Measurements from ENCODE around the gene SH3BP4. TPM values are rescaled to one million over a fixed set of nuclear protein-coding genes. Genes with fewer than 3 reads are reported as not detected.
A peak's percentile ranks its signal among the peaks of the same experiment; 100 is the strongest.

The SH3BP4 gene
- total and polyA plus RNA-seq, 2 of the 13 experiments (the other 11 are each of a cell fraction or from before 2014, with no cell fraction given): 34.6 to 99.1 TPM

DNA sequence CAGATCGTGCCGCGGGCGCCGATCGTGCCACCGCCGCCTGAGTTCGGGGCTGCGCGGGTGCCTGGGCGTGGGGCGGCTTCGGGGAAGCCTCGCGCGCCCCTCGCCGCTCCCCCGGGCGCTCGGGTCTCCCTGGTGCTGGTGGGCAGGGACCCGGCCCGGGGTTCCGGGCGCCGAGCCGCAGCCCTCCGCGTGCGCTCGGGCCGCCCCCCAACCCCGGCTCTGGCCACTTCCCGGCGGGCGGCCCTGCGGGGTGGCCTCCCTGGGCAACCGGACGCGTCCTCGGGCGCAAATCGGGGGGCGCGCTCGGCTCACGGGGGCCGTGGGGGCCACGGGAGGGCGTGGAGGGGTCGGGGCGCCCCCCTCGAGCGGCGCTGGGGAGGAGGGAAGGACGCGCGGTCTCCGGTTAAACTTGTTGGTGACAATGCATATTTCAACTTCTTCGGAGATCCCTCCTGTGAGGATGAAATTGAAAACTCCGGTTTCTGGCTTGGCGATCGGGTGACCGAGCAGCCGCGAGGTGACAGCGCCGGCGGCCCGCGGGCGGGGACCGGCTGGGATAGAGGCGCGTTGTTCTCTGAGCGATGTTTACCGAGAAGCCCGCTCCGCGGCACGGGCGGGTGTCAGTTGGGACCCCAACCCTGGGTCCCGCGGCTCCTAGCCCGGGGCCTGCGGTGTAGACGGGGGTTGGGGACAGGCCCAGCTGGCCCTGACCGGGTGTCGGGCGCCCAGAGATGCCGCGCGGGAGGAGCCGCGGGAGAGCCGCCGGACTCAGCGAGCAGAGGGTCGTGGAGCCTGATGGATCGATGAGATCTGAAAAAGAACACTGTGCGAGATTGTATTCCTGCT lies 676 bp downstream of the SH3BP4 start (continued):
- TF ChIP-seq, protein P1, sequence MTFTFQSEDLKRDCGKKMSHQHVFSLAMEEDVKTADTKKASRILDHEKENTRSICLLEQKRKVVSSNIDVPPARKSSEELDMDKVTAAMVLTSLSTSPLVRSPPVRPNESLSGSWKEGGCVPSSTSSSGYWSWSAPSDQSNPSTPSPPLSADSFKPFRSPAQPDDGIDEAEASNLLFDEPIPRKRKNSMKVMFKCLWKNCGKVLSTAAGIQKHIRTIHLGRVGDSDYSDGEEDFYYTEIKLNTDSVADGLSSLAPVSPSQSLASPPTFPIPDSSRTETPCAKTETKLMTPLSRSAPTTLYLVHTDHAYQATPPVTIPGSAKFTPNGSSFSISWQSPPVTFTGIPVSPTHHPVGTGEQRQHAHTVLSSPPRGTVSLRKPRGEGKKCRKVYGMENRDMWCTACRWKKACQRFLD (CRISPR knock-in tag; IDR thresholded peaks at IDR 0.05; ENCODE audit: borderline replicate concordance): no peak; the same call in 1 of the 2 replicates
- TF ChIP-seq THAP9 (CRISPR knock-in tag; IDR thresholded peaks at IDR 0.05; ENCODE audit: borderline replicate concordance) (peak; percentile 3; the same call in 1 of the 2 replicates), HIVEP1 (CRISPR knock-in tag; IDR thresholded peaks at IDR 0.05) (peak; percentile 52; the same call in 1 of the 2 replicates), ZSCAN21 (CRISPR knock-in tag; IDR thresholded peaks at IDR 0.05; ENCODE audit: borderline replicate concordance) (0 out of 2 replicates have a peak, but pooled peaks have one; percentile 22), ZNF567 (CRISPR knock-in tag; IDR thresholded peaks at IDR 0.05; ENCODE audit: borderline replicate concordance) (no peak), RARA (CRISPR knock-in tag; IDR thresholded peaks at IDR 0.05) (no peak), ZNF317 (CRISPR knock-in tag; IDR thresholded peaks at IDR 0.05) (no peak), GABPA (IDR thresholded peaks at IDR 0.05; ENCODE audit: low read depth, low read length) (no peak), GABPA (CRISPR knock-in tag; IDR thresholded peaks at IDR 0.05; ENCODE audit: low read depth) (no peak), ZNF543 (CRISPR knock-in tag; IDR thresholded peaks at IDR 0.05) (no peak; the same call in 1 of the 2 replicates), SNAI1 (CRISPR knock-in tag; IDR thresholded peaks at IDR 0.05; ENCODE audit: borderline replicate concordance) (no peak), ZNF570 (CRISPR knock-in tag; IDR thresholded peaks at IDR 0.05; ENCODE audit: borderline replicate concordance) (0 out of 2 replicates have a peak, but pooled peaks have one; percentile 64), HMGXB4 (CRISPR knock-in tag; IDR thresholded peaks at IDR 0.05; ENCODE audit: borderline replicate concordance in 1 of 2, low read depth in 1 of 2) (no peak), ZFP1 (CRISPR knock-in tag; IDR thresholded peaks at IDR 0.05) (no peak), PRDM4 (CRISPR knock-in tag; IDR thresholded peaks at IDR 0.05; ENCODE audit: borderline replicate concordance) (no peak)
- TF ChIP-seq, protein P2, sequence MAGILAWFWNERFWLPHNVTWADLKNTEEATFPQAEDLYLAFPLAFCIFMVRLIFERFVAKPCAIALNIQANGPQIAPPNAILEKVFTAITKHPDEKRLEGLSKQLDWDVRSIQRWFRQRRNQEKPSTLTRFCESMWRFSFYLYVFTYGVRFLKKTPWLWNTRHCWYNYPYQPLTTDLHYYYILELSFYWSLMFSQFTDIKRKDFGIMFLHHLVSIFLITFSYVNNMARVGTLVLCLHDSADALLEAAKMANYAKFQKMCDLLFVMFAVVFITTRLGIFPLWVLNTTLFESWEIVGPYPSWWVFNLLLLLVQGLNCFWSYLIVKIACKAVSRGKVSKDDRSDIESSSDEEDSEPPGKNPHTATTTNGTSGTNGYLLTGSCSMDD (CRISPR knock-in tag; IDR thresholded peaks at IDR 0.05): no peak
- TF ChIP-seq, protein P3, sequence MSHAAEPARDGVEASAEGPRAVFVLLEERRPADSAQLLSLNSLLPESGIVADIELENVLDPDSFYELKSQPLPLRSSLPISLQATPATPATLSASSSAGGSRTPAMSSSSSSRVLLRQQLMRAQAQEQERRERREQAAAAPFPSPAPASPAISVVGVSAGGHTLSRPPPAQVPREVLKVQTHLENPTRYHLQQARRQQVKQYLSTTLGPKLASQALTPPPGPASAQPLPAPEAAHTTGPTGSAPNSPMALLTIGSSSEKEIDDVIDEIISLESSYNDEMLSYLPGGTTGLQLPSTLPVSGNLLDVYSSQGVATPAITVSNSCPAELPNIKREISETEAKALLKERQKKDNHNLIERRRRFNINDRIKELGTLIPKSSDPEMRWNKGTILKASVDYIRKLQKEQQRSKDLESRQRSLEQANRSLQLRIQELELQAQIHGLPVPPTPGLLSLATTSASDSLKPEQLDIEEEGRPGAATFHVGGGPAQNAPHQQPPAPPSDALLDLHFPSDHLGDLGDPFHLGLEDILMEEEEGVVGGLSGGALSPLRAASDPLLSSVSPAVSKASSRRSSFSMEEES (CRISPR knock-in tag; IDR thresholded peaks at IDR 0.05): no peak

Measured in HepG2 (cell line).